ENCODE results near the gene ZNF532. TPM values are rescaled to one million over a fixed set of nuclear protein-coding genes. Genes with fewer than 3 reads are reported as not detected.
A peak's percentile ranks its signal among the peaks of the same experiment; 100 is the strongest.
"Not testable (repeated sequence)": the region's sequence is repeated elsewhere in the genome, so short reads cannot be mapped to it uniquely, and the experiment has no call there.

ZNF532 gene
- total RNA-seq, 1 donor from 2014 or later: 1.5 TPM

GRCh38 chr18:58855521-58855920 is 9.2 kb upstream of the ZNF532 start:
- intact Hi-C loops (cut with micrococcal nuclease); H3K4me1 Mint-ChIP-seq (ENCODE audit: low read depth); H3K4me3 Mint-ChIP-seq; DNase-seq (ENCODE audit: low spot score); H3K36me3 Mint-ChIP-seq (ENCODE audit: low read depth); H3K9me3 Mint-ChIP-seq; H3K27ac Mint-ChIP-seq: not testable (repeated sequence)
- peaks cover 24% of the 10 kb centered on the region for H3K27me3 Mint-ChIP-seq (ENCODE audit: insufficient read depth)

DNA sequence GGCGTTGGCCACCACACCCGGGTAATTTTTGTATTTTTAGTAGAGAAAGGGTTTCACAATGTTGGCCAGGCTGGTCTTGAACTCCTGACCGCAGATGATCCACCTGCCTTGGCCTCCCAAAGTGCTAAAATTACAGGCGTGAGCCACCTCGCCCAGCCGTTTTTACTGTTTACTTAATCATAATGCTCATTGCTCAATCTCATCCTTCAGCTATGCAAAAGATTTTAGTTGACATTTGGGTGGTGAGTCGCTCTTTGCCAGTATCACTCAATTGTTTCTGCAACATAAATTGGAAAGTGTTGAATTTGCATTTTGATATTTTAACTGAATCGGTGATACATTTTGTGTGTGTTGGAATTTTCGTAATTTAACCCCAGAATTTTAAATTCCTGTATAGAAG is 7.8 kb upstream of the ZNF532 start:
- H3K4me1 Mint-ChIP-seq (ENCODE audit: low read depth): no peaks in the 10 kb centered on the region
- no peak for DNase-seq (ENCODE audit: low spot score)
- intact Hi-C loops (cut with micrococcal nuclease): no loop called here
- H3K36me3 Mint-ChIP-seq (ENCODE audit: low read depth): no peaks in the 10 kb centered on the region
- H3K9me3 Mint-ChIP-seq: no peaks in the 10 kb centered on the region
- peaks cover 34% of the 10 kb centered on the region for H3K27me3 Mint-ChIP-seq (ENCODE audit: insufficient read depth)
- no peak overlapping the region for H3K4me3 Mint-ChIP-seq
- H3K27ac Mint-ChIP-seq: no peak overlapping the region

DNA sequence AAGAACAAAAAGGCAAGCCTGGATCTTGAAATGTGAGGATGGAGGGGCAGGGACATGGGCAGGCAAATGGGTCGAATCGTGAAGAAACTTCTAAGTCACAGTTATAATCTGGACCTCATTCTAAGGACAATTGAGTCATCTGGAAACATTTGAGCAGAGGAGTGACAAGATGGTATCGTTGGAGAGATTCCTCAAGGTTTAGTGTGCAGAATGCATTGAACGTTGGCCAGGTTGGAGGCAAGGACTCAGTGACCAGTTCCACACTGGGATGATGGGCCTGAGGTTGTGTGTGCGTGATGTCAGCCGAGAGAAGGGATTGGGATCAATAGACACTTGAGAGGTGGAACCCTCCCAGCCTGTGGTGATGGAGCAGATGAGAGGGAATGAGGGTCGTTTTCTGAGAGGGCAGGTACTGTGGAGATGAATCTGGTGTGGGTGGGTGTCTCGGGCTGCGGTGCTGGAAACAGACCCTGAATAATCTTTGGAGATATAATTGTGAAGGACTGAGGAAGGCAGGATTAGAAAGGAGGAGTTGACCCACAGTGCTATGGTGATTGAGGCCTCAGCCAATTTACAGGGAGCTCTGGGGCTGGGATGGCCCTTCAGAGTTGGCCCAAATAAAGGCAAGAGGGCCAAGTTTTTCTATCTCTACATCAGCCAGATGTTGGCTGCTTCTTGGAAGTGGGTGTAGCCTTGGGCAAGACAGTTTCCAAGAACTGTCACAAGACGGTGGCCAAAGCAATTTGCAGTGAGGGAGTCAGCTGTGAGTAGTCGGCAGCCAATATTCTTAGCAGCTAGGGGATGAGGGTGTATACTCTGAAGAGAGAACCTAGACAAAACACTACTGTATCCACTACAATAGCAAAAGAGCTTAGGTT is 5.8 kb upstream of the ZNF532 start:
- peaks cover 45% of the 10 kb centered on the region for H3K27me3 Mint-ChIP-seq (ENCODE audit: insufficient read depth)
- H3K4me3 Mint-ChIP-seq: no peak overlapping the region

GRCh38 chr18:58859907-58860306 is 4.8 kb upstream of the ZNF532 start:
- Mint-ChIP-seq H3K36me3 (ENCODE audit: low read depth) (no peaks in the 10 kb centered on the region), H3K4me1 (ENCODE audit: low read depth) (no peaks in the 10 kb centered on the region), H3K27ac (no peak overlapping the region), H3K27me3 (ENCODE audit: insufficient read depth) (peaks cover 53% of the 10 kb centered on the region), H3K9me3 (no peaks in the 10 kb centered on the region), H3K4me3 (no peak overlapping the region)
- intact Hi-C loops (cut with micrococcal nuclease): no loop called here
- DNase-seq (ENCODE audit: low spot score): no peak

More for the DNA sequence above, 5.8 kb upstream of the ZNF532 start:
- no peaks in the 10 kb centered on the region for H3K9me3 Mint-ChIP-seq
- no peak overlapping the region for H3K27ac Mint-ChIP-seq
- DNase-seq (ENCODE audit: low spot score): no peak
- intact Hi-C loops (cut with micrococcal nuclease): no loop called here
- no peaks in the 10 kb centered on the region for H3K36me3 Mint-ChIP-seq (ENCODE audit: low read depth)
- H3K4me1 Mint-ChIP-seq (ENCODE audit: low read depth): no peaks in the 10 kb centered on the region

GRCh38 chr18:58860747-58861231 is 3.9 kb upstream of the ZNF532 start:
- no peak overlapping the region for H3K27ac Mint-ChIP-seq
- no peaks in the 10 kb centered on the region for H3K9me3 Mint-ChIP-seq
- H3K4me3 Mint-ChIP-seq: no peak overlapping the region

DNA sequence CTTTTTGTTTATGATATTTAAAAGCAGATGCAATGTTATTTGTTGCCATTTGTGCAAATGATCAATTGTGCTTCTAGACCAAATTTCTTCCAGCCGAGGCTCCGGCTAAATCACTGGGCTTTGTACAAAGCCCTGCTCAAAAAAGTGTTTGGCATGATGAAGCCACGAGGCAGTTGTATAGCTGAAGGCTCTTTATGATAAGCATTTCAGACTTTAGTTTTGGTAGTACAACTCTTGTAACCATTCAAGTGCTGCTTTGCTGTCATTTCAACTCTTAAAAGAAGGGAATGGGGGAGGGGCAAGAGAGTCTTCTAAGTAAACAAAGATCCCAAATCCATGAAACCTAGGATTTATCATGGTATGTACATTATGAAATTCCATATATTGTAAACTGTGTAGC is 3.3 kb upstream of the ZNF532 start:
- peaks cover 64% of the 10 kb centered on the region for H3K27me3 Mint-ChIP-seq (ENCODE audit: insufficient read depth)

More at GRCh38 chr18:58860747-58861231, 3.9 kb upstream of the ZNF532 start:
- no peak for DNase-seq (ENCODE audit: low spot score)
- Mint-ChIP-seq H3K27me3 (ENCODE audit: insufficient read depth) (peaks cover 62% of the 10 kb centered on the region), H3K36me3 (ENCODE audit: low read depth) (no peaks in the 10 kb centered on the region), H3K4me1 (ENCODE audit: low read depth) (no peaks in the 10 kb centered on the region)
- intact Hi-C loops (cut with micrococcal nuclease): no loop called here

DNA sequence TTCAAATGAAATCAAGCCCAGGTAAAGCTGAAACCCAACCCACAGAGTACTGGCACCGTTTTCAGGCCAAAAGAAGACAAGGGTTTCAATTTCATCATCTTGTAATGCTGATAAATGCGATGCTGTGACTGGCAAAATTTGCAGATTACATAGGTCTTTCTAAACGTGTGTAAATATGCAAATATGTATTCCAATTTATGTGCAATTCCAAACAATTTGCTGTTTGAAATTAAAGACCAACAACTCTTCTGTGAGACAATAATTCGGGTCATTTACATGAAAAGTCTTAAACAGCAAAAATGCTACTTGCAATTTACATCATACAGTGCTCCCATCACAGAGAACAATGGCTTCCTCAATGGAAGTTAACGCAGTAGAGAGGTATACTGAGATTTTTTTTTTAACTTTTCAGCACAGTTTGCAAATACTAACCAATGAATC is 2.8 kb upstream of the ZNF532 start:
- peaks cover 68% of the 10 kb centered on the region for H3K27me3 Mint-ChIP-seq (ENCODE audit: insufficient read depth)
- intact Hi-C loops (cut with micrococcal nuclease): no loop called here
- H3K4me1 Mint-ChIP-seq (ENCODE audit: low read depth): no peaks in the 10 kb centered on the region

More for the DNA sequence above, 3.3 kb upstream of the ZNF532 start:
- intact Hi-C loops (cut with micrococcal nuclease): no loop called here
- no peaks in the 10 kb centered on the region for H3K9me3 Mint-ChIP-seq
- H3K36me3 Mint-ChIP-seq (ENCODE audit: low read depth): no peaks in the 10 kb centered on the region
- no peak for DNase-seq (ENCODE audit: low spot score)
- H3K4me3 Mint-ChIP-seq: no peak overlapping the region
- no peak overlapping the region for H3K27ac Mint-ChIP-seq
- no peaks in the 10 kb centered on the region for H3K4me1 Mint-ChIP-seq (ENCODE audit: low read depth)

DNA sequence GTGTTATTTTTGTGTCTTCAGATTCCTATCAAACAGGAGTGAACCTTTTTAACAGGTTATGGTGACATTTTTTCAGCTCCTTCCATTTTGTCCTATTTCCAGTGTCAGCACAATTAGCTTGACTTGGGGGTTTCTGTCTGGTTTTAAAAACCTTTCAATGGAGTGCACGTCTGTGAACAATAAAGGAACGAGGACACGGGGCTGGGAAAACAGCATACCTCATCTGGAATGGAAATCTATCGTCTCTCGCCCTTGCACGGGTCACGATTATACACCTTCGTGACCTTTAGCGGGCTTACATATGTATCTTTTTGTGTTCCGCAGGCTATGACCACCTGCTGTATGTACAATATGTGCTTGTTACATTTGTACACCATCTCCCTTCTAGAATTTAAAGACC is 2.3 kb upstream of the ZNF532 start:
- H3K36me3 Mint-ChIP-seq (ENCODE audit: low read depth): no peaks in the 10 kb centered on the region
- peaks cover 72% of the 10 kb centered on the region for H3K27me3 Mint-ChIP-seq (ENCODE audit: insufficient read depth)

More for the DNA sequence above, 2.8 kb upstream of the ZNF532 start:
- Mint-ChIP-seq H3K4me3 (no peak overlapping the region), H3K27ac (no peak overlapping the region), H3K9me3 (no peaks in the 10 kb centered on the region), H3K36me3 (ENCODE audit: low read depth) (no peaks in the 10 kb centered on the region)
- no peak for DNase-seq (ENCODE audit: low spot score)

DNA sequence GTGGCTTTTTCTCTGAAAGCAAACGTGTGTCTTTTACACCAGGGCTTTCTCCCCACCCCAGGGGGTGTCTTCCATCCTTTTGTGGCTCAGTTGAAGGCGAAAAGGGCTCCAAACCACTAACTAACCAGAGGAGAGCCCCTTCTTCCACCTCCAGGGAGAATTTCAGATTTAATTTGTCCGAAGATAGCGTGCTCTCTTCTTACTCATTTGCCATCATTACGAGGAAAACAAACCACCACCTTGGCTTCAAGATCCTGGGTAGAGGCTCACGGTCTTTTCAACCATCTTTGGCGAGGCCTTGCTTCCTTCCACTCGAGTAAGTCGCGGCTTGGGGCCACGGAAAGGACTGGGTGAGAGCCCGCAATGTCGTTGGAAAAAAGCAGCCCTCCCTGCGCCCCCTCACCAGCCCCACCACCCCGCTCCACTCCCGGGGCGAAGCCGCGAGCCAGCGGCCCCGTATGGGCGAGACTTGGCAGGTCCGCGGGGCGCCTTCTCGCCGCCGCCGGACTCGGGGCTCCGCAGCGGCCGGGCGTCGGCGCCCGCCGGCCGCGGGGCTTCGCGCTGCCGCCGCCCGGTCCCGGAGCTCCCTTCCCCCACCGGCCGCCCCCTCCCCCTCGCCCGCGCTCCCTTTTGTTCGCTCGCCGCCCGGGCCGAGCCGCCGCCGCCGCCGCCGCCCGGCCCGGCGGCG is 1.7 kb upstream of the ZNF532 start:
- Mint-ChIP-seq H3K4me1 (ENCODE audit: low read depth) (no peaks in the 10 kb centered on the region), H3K27ac (no peak overlapping the region), H3K36me3 (ENCODE audit: low read depth) (no peaks in the 10 kb centered on the region), H3K9me3 (no peaks in the 10 kb centered on the region), H3K27me3 (ENCODE audit: insufficient read depth) (peaks cover 72% of the 10 kb centered on the region), H3K4me3 (peak overlapping the region; percentile 55)
- intact Hi-C loops (cut with micrococcal nuclease): no loop called here
- DNase-seq (ENCODE audit: low spot score): no peak

More for the DNA sequence above, 2.3 kb upstream of the ZNF532 start:
- Mint-ChIP-seq H3K9me3 (no peaks in the 10 kb centered on the region), H3K27ac (no peak overlapping the region), H3K4me1 (ENCODE audit: low read depth) (no peaks in the 10 kb centered on the region), H3K4me3 (peak overlapping the region; percentile 55)
- no peak for DNase-seq (ENCODE audit: low spot score)
- intact Hi-C loops (cut with micrococcal nuclease): no loop called here

DNA sequence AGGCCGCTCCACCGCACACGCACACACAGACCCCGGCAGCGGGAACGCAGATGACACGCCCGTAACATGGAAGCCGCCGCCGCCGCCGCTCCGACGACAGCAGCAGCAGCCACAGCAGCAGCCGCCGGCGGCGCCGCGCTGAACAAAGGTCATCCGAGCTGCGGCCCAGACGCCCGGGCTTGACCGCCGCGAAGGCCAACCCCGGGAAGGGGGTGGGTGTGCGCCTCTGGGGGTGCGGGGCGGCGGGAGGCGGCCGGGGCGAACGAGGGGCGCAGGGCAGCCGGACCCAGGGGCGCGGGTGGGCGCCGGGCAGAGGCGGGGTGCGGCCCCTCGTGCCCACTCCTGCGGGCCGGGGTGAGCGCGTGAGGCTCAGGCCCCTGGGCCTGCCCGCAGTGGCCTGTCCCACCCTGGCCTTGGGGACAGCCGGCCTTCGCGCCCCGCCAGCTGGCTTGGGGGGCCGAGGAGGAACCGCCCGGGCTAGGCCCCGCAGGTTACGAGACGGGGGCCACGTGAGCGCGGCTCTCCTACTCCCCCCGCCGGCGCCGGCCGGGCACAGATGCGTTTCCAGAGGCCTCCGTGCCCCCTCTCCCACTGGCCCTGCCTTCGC is 1.0 kb upstream of the ZNF532 start:
- Mint-ChIP-seq H3K4me1 (ENCODE audit: low read depth) (no peaks in the 10 kb centered on the region), H3K9me3 (no peaks in the 10 kb centered on the region), H3K27me3 (ENCODE audit: insufficient read depth) (peaks cover 71% of the 10 kb centered on the region), H3K4me3 (no peak overlapping the region), H3K27ac (no peak overlapping the region), H3K36me3 (ENCODE audit: low read depth) (no peaks in the 10 kb centered on the region)
- intact Hi-C loops (cut with micrococcal nuclease): no loop called here
- no peak for DNase-seq (ENCODE audit: low spot score)

GRCh38 chr18:58865033-58865590 is 435 bp downstream of the ZNF532 start:
- DNase-seq (ENCODE audit: low spot score): no peak
- Mint-ChIP-seq H3K36me3 (ENCODE audit: low read depth) (no peaks in the 10 kb centered on the region), H3K4me1 (ENCODE audit: low read depth) (no peaks in the 10 kb centered on the region), H3K27ac (no peak overlapping the region), H3K27me3 (ENCODE audit: insufficient read depth) (peaks cover 60% of the 10 kb centered on the region), H3K4me3 (no peak overlapping the region), H3K9me3 (no peaks in the 10 kb centered on the region)
- intact Hi-C loops (cut with micrococcal nuclease): no loop called here

- no peak for DNase-seq (ENCODE audit: low spot score)
- Mint-ChIP-seq H3K4me1 (ENCODE audit: low read depth) (no peaks in the 10 kb centered on the region), H3K27me3 (ENCODE audit: insufficient read depth) (peaks cover 58% of the 10 kb centered on the region), H3K9me3 (no peaks in the 10 kb centered on the region), H3K36me3 (ENCODE audit: low read depth) (no peaks in the 10 kb centered on the region), H3K27ac (no peak overlapping the region), H3K4me3 (no peak overlapping the region)
- intact Hi-C loops (cut with micrococcal nuclease): no loop called here
Observed at GRCh38 chr18:58865701-58866065, 1.0 kb downstream of the ZNF532 start.
